Activated CD8-positive, alpha-beta memory T cell treated with anti-CD3 and anti-CD28 coated beads for 4 hours (primary cell): ENCODE data around the gene RDM1.

Experiments used
- DNase-seq, 2 donors: peaks; one replicate each; pipeline ENCODE4 v3.0.0-alpha.2; 2020; ENCODE audit warnings: low read depth in 2 of 2

Gene RDM1

GRCh38 chr17:35932586-35932985 is 2.0 kb upstream of the RDM1 start:
- no peak for DNase-seq

- DNase-seq = no peak
Observed at GRCh38 chr17:35931794-35932425, 1.3 kb upstream of the RDM1 start.

GRCh38 chr17:35927714-35928113 is 2.9 kb downstream of the RDM1 start:
- no peak for DNase-seq

- no peak for DNase-seq
Observed at GRCh38 chr17:35923609-35924114, 6.9 kb downstream of the RDM1 start.

- DNase-seq = no peak
Observed at GRCh38 chr17:35920229-35920628, 10.3 kb downstream of the RDM1 start.

- no peak for DNase-seq
Observed at GRCh38 chr17:35918665-35919064, 11.9 kb downstream of the RDM1 start.

GRCh38 chr17:35917519-35918213 is 12.9 kb downstream of the RDM1 start:
- DNase-seq = no peak

GRCh38 chr17:35915153-35915964 is 15.2 kb downstream of the RDM1 start:
- no peak for DNase-seq

GRCh38 chr17:35914354-35914753 is 16.2 kb downstream of the RDM1 start:
- DNase-seq = no peak

GRCh38 chr17:35913609-35914008 is 17.0 kb downstream of the RDM1 start:
- DNase-seq = no peak

GRCh38 chr17:35912942-35913341 is 17.6 kb downstream of the RDM1 start:
- DNase-seq = no peak

GRCh38 chr17:35912339-35912912 is 18.1 kb downstream of the RDM1 start:
- DNase-seq = no peak

GRCh38 chr17:35909408-35909807 is 21.2 kb downstream of the RDM1 start:
- no peak for DNase-seq

GRCh38 chr17:35907691-35908090 is 22.9 kb downstream of the RDM1 start:
- DNase-seq = no peak

GRCh38 chr17:35906926-35907637 is 23.5 kb downstream of the RDM1 start:
- DNase-seq = no peak

GRCh38 chr17:35906191-35906925 is 24.2 kb downstream of the RDM1 start:
- no peak for DNase-seq

- no peak for DNase-seq
Observed at GRCh38 chr17:35903451-35903850, 27.1 kb downstream of the RDM1 start.

- no peak for DNase-seq
Observed at GRCh38 chr17:35901631-35902175, 28.9 kb downstream of the RDM1 start.

- no peak for DNase-seq
Observed at GRCh38 chr17:35900708-35901480, 29.7 kb downstream of the RDM1 start.

- DNase-seq = no peak
Observed at GRCh38 chr17:35900280-35900679, 30.3 kb downstream of the RDM1 start.
